Ovary (tissue), 3 donors: ENCODE data around the gene RPL38.

Experiments
- CTCF ChIP-seq, 3 donors: fragments of 450-650 bp in 2 of 3; fragments of 200-600 bp in 1 of 3; IDR thresholded peaks; one replicate each; pipeline versions ENCODE4 v1.5.1 to v1.8.0; 2016 to 2022; ENCODE audit warnings: antibody characterized with exemption in 3 of 3, mild to moderate bottlenecking in 1 of 3
- POLR2A ChIP-seq: fragments of 450-650 bp; IDR thresholded peaks from one replicate; pipeline ENCODE4 v1.6.1; 2017; ENCODE audit warnings: antibody characterized with exemption, mild to moderate bottlenecking, moderate library complexity
- donor health status: DM: no; HTN: no; CAD: no.

- TF ChIP-seq CTCF (IDR thresholded peaks at IDR 0.05) = no peak
- TF ChIP-seq POLR2A = no peak
Observed at GRCh38 chr17:74230896-74231295, 27.4 kb downstream of the RPL38 start.
